ENCODE data around the gene FOS. TPM values are rescaled to one million over a fixed set of nuclear protein-coding genes. Genes with fewer than 3 reads are reported as not detected.

The FOS gene
- total RNA-seq, 1 donor from 2014 or later, result 80.4 TPM

GRCh38 chr14:75318353-75318752 lies 39.7 kb downstream of the FOS start:
- no peak for DNase-seq (ENCODE audit: low read depth)

GRCh38 chr14:75319021-75319420 lies 40.4 kb downstream of the FOS start:
- DNase-seq (ENCODE audit: low read depth), result no peak

- no peak for DNase-seq (ENCODE audit: low read depth)
Observed at GRCh38 chr14:75320196-75320595, 41.6 kb downstream of the FOS start.

GRCh38 chr14:75322746-75323145 lies 44.1 kb downstream of the FOS start:
- DNase-seq (ENCODE audit: low read depth), result no peak

- DNase-seq (ENCODE audit: low read depth), result no peak
Observed at GRCh38 chr14:75323571-75323970, 44.9 kb downstream of the FOS start.

- no peak for DNase-seq (ENCODE audit: low read depth)
Observed at GRCh38 chr14:75328558-75329155, 50.0 kb downstream of the FOS start.

GRCh38 chr14:75329369-75329768 lies 50.7 kb downstream of the FOS start:
- no peak for DNase-seq (ENCODE audit: low read depth)

GRCh38 chr14:75331471-75331870 lies 52.8 kb downstream of the FOS start:
- no peak for DNase-seq (ENCODE audit: low read depth)

Other genes starting within 250 kb of the FOS start
- 18.8 and 35.8 TPM in 2 replicates for gene MLH3, start 227.4 kb upstream of the FOS start, total RNA-seq
- 6.9 and 8.3 TPM in 2 replicates for gene ACYP1, start 214.8 kb upstream of the FOS start, total RNA-seq
- gene ZC2HC1C, start 209.2 kb upstream of the FOS start, total RNA-seq, result 1.6 and 4.7 TPM in 2 replicates
- gene NEK9, start 151.8 kb upstream of the FOS start, total RNA-seq, result 20.1 and 81.5 TPM in 2 replicates
- gene TMED10, start 102.2 kb upstream of the FOS start, total RNA-seq, result 304 and 361 TPM in 2 replicates
- gene JDP2, start 149.2 kb downstream of the FOS start, total RNA-seq, result 27.0 and 36.5 TPM in 2 replicates
- gene BATF, start 243.6 kb downstream of the FOS start, total RNA-seq, result not detected in 2 replicates